ENCODE results near the gene JCHAIN. TPM values are rescaled to one million over a fixed set of nuclear protein-coding genes. Genes with fewer than 3 reads are reported as not detected.
A peak's percentile ranks its signal among the peaks of the same experiment; 100 is the strongest.

Gene JCHAIN
- total RNA-seq, 1 experiment from 2014 or later = not detected

- BruUV-seq (replicated peaks) = no TSS peak
- DNase-seq (ENCODE audit: unreplicated experiment) = peak; percentile 74
- POLR2A ChIA-PET = interaction anchor here (0.6 to 9.4 kb wide), 22 partner anchors 9 to 1607 kb away, joined by 3 to 278 read pairs (median 5); partner anchors contain the start of genes GRSF1, MOB1B, RUFY3 and UTP3
Measured at GRCh38 chr4:70705183-70706043, 39.1 kb upstream of the JCHAIN start.

GRCh38 chr4:70704931-70705182 is 38.5 kb upstream of the JCHAIN start:
- BruUV-seq (replicated peaks) = no TSS peak
- ChIA-PET POLR2A (interaction anchor here (0.7 to 9.4 kb wide), 19 partner anchors 8 to 1608 kb away, joined by 3 to 278 read pairs (median 6); partner anchors contain the start of genes GRSF1, MOB1B, RUFY3 and UTP3), CTCF (interaction anchor here (0.6 to 4.5 kb wide), 7 partner anchors 13 to 55 kb away, joined by 3 to 49 read pairs (median 7); partner anchors contain the start of gene UTP3)
- peaks cover 15% of the 10 kb centered on the region for H3K4me1 Mint-ChIP-seq (ENCODE audit: insufficient read depth, unreplicated experiment)
- no peaks in the 10 kb centered on the region for H3K9me3 Mint-ChIP-seq (ENCODE audit: unreplicated experiment)
- no peak for DNase-seq (ENCODE audit: unreplicated experiment)
- peaks cover 6% of the 10 kb centered on the region for H3K36me3 Mint-ChIP-seq (ENCODE audit: insufficient read depth, unreplicated experiment)
- no peak overlapping the region for H3K27ac Mint-ChIP-seq (ENCODE audit: low read depth, unreplicated experiment)
- intact Hi-C loops (cut with micrococcal nuclease) = loop anchor here (2.0 to 5.0 kb wide), 5 partner anchors 16 to 197 kb away; partner anchors contain the start of genes GRSF1, MOB1B and UTP3
- no peaks in the 10 kb centered on the region for H3K27me3 Mint-ChIP-seq (ENCODE audit: insufficient read depth, unreplicated experiment)
- H3K4me3 Mint-ChIP-seq (ENCODE audit: unreplicated experiment) = peak overlapping the region; percentile 93
- TF ChIP-seq CTCF (IDR thresholded peaks at IDR 0.05; ENCODE audit: unreplicated experiment) = no peak

More at GRCh38 chr4:70705183-70706043, 39.1 kb upstream of the JCHAIN start:
- CTCF ChIA-PET = interaction anchor here (0.6 to 4.5 kb wide), 10 partner anchors 14 to 55 kb away, joined by 3 to 49 read pairs (median 6); partner anchors contain the start of gene UTP3
- intact Hi-C loops (cut with micrococcal nuclease) = loop anchor here (2.0 to 5.0 kb wide), 3 partner anchors 17 to 197 kb away; partner anchors contain the start of genes MOB1B and UTP3
- no peak for TF ChIP-seq CTCF (IDR thresholded peaks at IDR 0.05; ENCODE audit: unreplicated experiment)
- peaks cover 3% of the 10 kb centered on the region for H3K36me3 Mint-ChIP-seq (ENCODE audit: insufficient read depth, unreplicated experiment)
- peak overlapping the region; percentile 89 for H3K27ac Mint-ChIP-seq (ENCODE audit: low read depth, unreplicated experiment)
- H3K9me3 Mint-ChIP-seq (ENCODE audit: unreplicated experiment) = no peaks in the 10 kb centered on the region
- H3K27me3 Mint-ChIP-seq (ENCODE audit: insufficient read depth, unreplicated experiment) = no peaks in the 10 kb centered on the region
- H3K4me3 Mint-ChIP-seq (ENCODE audit: unreplicated experiment) = peak overlapping the region; percentile 93
- peaks cover 16% of the 10 kb centered on the region for H3K4me1 Mint-ChIP-seq (ENCODE audit: insufficient read depth, unreplicated experiment)

GRCh38 chr4:70704215-70704930 is 38.1 kb upstream of the JCHAIN start:
- peaks cover 6% of the 10 kb centered on the region for H3K36me3 Mint-ChIP-seq (ENCODE audit: insufficient read depth, unreplicated experiment)
- H3K27me3 Mint-ChIP-seq (ENCODE audit: insufficient read depth, unreplicated experiment) = no peaks in the 10 kb centered on the region
- peak; percentile 19 for TF ChIP-seq CTCF (IDR thresholded peaks at IDR 0.05; ENCODE audit: unreplicated experiment)
- CTCF ChIA-PET = interaction anchor here (0.6 to 4.5 kb wide), 15 partner anchors 12 to 232 kb away, joined by 3 to 49 read pairs (median 4); partner anchors contain the start of gene UTP3
- TSS peak; percentile 85 for BruUV-seq (replicated peaks)
- H3K4me3 Mint-ChIP-seq (ENCODE audit: unreplicated experiment) = peak overlapping the region; percentile 93
- peak overlapping the region; percentile 84 for H3K27ac Mint-ChIP-seq (ENCODE audit: low read depth, unreplicated experiment)
- no peaks in the 10 kb centered on the region for H3K9me3 Mint-ChIP-seq (ENCODE audit: unreplicated experiment)
- intact Hi-C loops (cut with micrococcal nuclease) = loop anchor here (2.0 to 5.0 kb wide), 4 partner anchors 16 to 133 kb away; partner anchors contain the start of genes GRSF1 and UTP3
- POLR2A ChIA-PET = interaction anchor here (0.7 to 9.4 kb wide), 25 partner anchors 8 to 1608 kb away, joined by 3 to 278 read pairs (median 4); partner anchors contain the start of genes DCK, GRSF1, MOB1B and RUFY3
- H3K4me1 Mint-ChIP-seq (ENCODE audit: insufficient read depth, unreplicated experiment) = peaks cover 10% of the 10 kb centered on the region
- peak; percentile 72 for DNase-seq (ENCODE audit: unreplicated experiment)
